H1 (cell line): ENCODE data around the gene LMX1A.

Experiments
- BACH1 ChIP-seq: IDR thresholded peaks from 2 replicates; pipeline ENCODE4 v1.6.1; 2012; ENCODE audit warnings: low read length, improper control_type of control experiment
- BCL11A ChIP-seq, 2 experiments: IDR thresholded peaks; one replicate each; pipeline ENCODE4 v1.6.1; 2011; ENCODE audit warnings: low read depth in 2 of 2, low read length in 2 of 2, mild to moderate bottlenecking in 2 of 2
- CEBPB ChIP-seq: IDR thresholded peaks from 2 replicates; pipeline ENCODE4 v1.6.1; 2012; ENCODE audit warnings: low read depth, low read length
- CTCF ChIP-seq, 3 experiments: IDR thresholded peaks; 1 replicate in 2 of 3; 2 replicates in 1 of 3; pipeline versions ENCODE4 v1.5.1 to v1.6.1; 2011; ENCODE audit warnings: low read length in 3 of 3, mild to moderate bottlenecking in 3 of 3, inconsistent platforms in 2 of 3, low read depth in 1 of 3, moderate library complexity in 1 of 3; ENCODE audit not compliant: insufficient read depth in 1 of 3; ENCODE audit errors: control extremely low read depth in 1 of 3
- EZH2 ChIP-seq: fragments of 200-600 bp; sonication (generic); IDR thresholded peaks from 2 replicates; pipeline ENCODE4 v1.7.1; 2012; ENCODE audit warnings: low read depth, mild to moderate bottlenecking, moderate library complexity, low read length, inconsistent platforms; ENCODE audit not compliant: severe bottlenecking
- GABPA ChIP-seq: IDR thresholded peaks from 2 replicates; pipeline ENCODE4 v1.6.1; 2011; ENCODE audit warnings: mild to moderate bottlenecking, low read length, moderate library complexity, borderline replicate concordance; ENCODE audit not compliant: insufficient read depth
- JUND ChIP-seq: IDR thresholded peaks from 2 replicates; pipeline ENCODE4 v1.6.1; 2011; ENCODE audit warnings: mild to moderate bottlenecking, improper control_type of control experiment, low read length
- POLR2A ChIP-seq, 2 experiments: IDR thresholded peaks; 1 replicate in 1 of 2; 2 replicates in 1 of 2; pipeline ENCODE4 v1.6.1; 2011; ENCODE audit warnings: low read depth in 2 of 2, low read length in 2 of 2, mild to moderate bottlenecking in 2 of 2; ENCODE audit errors: control extremely low read depth in 1 of 2
- POLR2AphosphoS5 ChIP-seq: IDR thresholded peaks from 2 replicates; pipeline ENCODE4 v1.6.1; 2011; ENCODE audit warnings: low read depth, low read length
- RAD21 ChIP-seq, 2 experiments: IDR thresholded peaks in 1 of 2; conservative IDR thresholded peaks in 1 of 2; 2 replicates each; pipeline ENCODE4 v1.6.1; 2011; ENCODE audit warnings: low read depth in 2 of 2, low read length in 2 of 2, improper control_type of control experiment in 1 of 2, inconsistent platforms in 1 of 2, mild to moderate bottlenecking in 1 of 2, moderate library complexity in 1 of 2
- TAF1 ChIP-seq: IDR thresholded peaks from 2 replicates; pipeline ENCODE4 v1.6.1; 2011; ENCODE audit warnings: mild to moderate bottlenecking, low read depth, low read length
- TAF7 ChIP-seq: optimal IDR thresholded peaks from 2 replicates; pipeline ENCODE3; 2011; ENCODE audit warnings: low read depth, mild to moderate bottlenecking, inconsistent platforms, low read length, moderate library complexity, borderline replicate concordance
- YY1 ChIP-seq: IDR thresholded peaks from 2 replicates; pipeline ENCODE4 v1.6.1; 2011; ENCODE audit warnings: low read depth, mild to moderate bottlenecking, low read length

GRCh38 chr1:165395478-165395877 lies 39.0 kb upstream of the LMX1A start:
- TF ChIP-seq YY1 = no peak
- TF ChIP-seq TAF7 = no peak
- TF ChIP-seq CTCF (IDR thresholded peaks at IDR 0.05; ENCODE audit: control extremely low read depth in 1 of 3, insufficient read depth in 1 of 3, low read depth in 1 of 3, low read length in 3 of 3) = no peak
- no peak for TF ChIP-seq TAF1
- TF ChIP-seq GABPA = no peak
- TF ChIP-seq EZH2 = no peak
- no peak for TF ChIP-seq POLR2AphosphoS5
- TF ChIP-seq JUND = no peak
- no peak for TF ChIP-seq CEBPB
- TF ChIP-seq BACH1 = no peak
- TF ChIP-seq RAD21 (IDR thresholded peaks at IDR 0.05 in 1 of 2, conservative IDR thresholded peaks at IDR 0.05 in 1 of 2; ENCODE audit: low read depth in 2 of 2, low read length in 2 of 2) = no peak
- no peak for TF ChIP-seq POLR2A (IDR thresholded peaks at IDR 0.05; ENCODE audit: control extremely low read depth in 1 of 2, low read depth in 2 of 2, low read length in 2 of 2)
- no peak for TF ChIP-seq BCL11A (IDR thresholded peaks at IDR 0.05; ENCODE audit: low read depth in 2 of 2, low read length in 2 of 2)
